NOMO-1 treated with dmso at 0.1 percent for 144 hours (cell line): ENCODE data around the gene DCLRE1C.
"Not testable (repeated sequence)": the region's sequence is repeated elsewhere in the genome, so short reads cannot be mapped to it uniquely, and the experiment has no call there.

Experiments used
- DNase-seq: peaks from one replicate; lab custom pipeline; 2025; ENCODE audit not compliant: unreplicated experiment; lab: John Stamatoyannopoulos, UW

Gene DCLRE1C

DNA sequence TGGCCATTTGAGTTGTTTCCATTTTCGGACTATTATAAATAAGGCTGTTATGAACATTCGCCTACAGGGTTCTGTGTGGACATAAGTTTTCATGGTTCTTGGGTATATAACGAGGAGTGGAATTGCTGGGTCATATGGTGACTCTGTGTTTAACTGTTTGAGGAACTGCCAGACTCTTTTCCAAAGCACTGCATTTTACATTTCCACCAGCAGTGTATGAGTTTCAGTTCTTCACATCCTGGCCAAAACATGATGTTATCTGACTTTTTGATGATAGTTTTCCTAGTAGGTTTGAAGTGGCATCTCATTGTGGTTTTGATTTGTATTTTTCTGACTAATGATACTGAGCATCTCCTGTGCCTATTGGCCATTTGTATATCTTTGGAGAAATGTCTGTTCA, 69.8 kb downstream of the DCLRE1C start:
- DNase-seq: no peak

DNA sequence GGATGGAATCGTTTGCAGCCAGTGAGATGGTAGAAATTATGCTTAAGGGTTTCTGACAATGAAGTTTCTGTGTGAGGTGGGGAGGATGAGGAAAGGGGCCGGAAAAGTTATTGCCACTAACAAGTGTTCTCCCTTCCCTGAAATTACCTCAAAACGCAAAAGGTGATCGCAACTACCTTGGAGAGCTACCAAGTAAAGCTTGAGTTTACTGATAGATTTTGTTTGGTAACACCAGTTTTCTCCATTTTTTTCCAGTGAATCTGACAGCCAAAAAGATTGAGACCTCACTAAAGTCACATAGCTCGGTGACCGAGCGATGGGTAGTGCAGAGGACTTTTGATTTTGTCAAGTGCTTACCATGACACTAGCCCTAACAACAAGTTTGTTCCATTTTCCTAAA, 73.7 kb downstream of the DCLRE1C start:
- DNase-seq: no peak

DNA sequence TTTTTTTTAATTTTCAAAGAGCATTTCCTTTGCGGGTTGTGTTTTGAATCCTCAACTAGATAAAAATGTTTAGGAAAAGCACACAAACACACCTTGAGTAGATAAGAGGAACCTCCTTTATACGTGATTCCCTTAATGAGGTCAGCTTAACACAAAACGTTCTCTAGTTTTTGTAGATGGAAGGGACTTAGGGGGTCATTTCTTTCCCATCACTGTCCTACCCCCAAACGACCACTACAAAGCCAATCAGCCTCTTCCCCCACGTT, 74.0 kb downstream of the DCLRE1C start:
- DNase-seq: no peak

DNA sequence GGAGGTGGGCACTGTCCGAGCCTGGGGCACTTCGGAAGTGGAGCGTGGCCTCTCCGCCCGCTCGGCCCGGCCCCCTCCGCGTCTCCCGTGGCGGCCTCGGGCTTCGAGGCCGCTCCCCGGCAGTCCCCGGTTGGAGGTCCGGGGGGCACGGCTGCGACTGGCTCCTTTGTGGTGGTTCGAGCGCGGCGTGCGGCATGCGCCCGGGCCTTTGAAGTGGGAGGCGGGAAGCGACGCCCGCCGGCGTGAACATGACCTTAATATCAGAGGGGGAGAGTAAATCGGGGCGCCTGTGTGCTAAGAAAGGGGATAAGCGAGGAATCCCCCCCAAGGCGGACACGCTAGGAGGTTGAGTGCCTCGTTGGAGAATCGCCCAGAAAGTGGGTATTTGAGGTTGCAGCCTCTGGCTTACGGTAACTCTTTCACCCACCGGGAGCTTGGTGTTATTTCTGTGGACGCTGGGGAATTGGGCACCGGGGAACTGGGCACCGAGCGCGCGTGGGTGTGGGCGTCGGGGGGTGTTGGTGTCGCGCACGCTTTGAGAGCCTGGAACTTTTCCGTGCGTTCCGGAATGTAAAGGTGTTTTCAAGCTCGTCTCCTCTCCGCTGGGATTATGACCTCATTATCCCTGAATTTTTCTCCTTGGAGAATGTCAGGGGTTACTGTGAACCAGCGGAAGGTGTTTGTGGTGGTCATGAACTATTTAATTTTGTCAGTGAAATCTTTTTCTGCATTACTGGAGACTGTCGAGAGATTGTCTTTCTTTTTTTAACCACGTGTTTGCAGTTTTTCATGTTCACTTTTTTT, 74.6 kb downstream of the DCLRE1C start:
- DNase-seq: no peak

DNA sequence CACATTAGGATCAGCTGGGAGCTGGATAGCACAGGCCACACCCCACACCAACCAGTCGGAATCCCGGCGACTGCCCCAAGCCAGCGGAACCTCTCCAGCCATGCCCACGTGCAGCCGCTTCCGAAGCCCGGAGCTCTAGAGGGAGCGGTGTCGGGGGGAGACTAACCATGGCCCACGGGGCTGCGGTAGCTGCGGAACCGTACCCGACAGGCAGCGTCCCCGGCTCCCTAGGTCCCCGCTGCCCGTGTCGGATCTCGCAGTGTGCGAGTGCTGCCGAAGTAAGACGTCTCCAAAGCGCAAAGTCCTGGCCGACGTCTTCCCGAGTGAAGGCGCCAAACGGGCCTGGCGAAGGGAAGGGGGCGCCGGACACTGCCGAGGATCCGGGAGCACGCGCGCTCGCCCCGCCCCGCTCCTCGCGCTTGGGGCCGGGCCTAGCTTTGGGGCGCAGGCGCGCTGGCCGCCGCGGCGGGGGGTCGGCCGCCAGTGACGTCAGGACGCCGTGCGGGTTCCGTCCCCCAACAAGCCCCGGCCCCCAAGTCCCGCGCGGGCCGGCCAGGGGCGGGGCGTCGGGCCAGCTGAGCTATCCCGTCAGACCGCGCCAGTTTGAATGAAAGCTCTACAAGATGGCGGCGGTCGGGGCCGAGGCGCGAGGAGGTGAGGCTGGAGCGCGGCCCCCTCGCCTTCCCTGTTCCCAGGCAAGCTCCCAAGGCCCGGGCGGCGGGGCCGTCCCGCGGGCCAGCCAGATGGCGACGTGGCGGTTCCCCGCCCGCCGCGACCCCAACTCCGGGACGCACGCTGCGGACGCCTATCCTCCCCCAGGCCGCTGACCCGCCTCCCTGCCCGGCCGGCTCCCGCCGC, 75.4 kb downstream of the DCLRE1C start, which contains the start of gene SUV39H2:
SUV39H2 (plus strand) TSS at position 601 of the 858 bp plus-strand sequence; CDS start at position 624, 23 bp downstream.
- peak; percentile 84 for DNase-seq

DNA sequence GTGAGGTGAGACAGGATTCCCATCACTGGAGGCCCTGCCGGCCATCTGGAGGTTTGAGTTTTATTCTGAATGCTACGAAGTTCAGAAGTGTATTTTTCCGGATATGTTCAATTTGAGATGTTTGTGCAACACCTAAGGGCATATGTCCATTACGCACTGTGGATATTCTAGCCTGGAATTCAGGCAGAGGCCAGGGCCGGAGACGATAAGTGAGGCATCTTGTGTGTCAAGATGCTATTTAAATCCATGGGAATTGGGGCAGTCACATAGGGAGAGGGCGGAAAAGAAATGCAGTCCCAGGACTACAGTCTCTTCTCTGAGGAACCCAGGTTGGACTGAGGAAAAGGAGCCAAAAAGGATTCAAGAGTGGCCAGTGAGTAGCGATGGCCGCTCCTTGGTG, 77.1 kb downstream of the DCLRE1C start:
- DNase-seq: no peak

DNA sequence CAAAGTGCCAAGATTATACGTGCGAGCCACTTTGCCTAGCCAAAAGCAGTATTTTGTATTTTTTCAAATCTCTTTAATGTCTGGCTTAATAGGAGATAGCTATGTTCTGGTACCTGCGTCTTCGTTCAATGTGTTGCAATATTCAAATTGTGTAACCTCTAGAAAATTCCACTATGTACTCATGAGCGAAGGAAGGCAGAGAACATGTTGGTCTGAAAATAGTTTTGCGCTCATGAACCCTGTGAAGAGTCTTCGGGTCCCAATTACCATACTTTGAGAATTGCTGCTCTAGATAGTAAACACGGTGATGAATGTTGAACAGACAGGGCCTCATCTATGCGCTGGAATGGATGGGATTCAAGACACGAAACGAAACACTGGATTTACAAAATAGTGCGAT, 78.0 kb downstream of the DCLRE1C start:
- no peak for DNase-seq

DNA sequence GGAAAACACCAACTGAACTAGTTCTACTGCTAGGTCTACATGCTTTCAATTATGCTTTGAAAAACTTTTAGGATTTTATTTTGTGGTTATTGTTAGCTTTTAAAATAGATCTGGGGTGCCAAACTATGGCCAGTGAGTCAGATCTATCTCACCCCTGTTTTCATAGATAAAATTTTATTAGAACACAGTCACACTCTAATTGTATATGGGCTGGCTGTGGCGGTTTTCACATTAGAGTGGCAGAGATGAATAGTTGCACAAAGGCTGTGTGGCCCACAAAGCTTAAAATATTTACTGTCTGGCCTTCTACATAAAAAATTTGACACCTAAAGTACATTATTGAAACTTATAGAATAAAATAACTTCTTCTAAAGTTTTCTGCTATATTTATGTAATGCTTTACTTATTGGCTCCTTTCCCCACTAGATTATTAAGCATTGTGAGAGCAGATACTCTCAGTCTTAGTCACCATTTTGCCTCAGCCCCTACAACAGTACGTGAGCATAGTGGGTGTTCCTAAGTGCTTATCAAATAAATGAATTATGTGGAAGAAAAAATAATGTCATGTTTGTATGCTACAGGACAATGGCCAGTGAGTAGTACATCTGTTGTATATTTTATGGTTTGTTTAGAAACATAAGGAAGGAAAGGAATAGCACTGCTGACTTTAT, 80.7 kb downstream of the DCLRE1C start:
- DNase-seq: no peak

DNA sequence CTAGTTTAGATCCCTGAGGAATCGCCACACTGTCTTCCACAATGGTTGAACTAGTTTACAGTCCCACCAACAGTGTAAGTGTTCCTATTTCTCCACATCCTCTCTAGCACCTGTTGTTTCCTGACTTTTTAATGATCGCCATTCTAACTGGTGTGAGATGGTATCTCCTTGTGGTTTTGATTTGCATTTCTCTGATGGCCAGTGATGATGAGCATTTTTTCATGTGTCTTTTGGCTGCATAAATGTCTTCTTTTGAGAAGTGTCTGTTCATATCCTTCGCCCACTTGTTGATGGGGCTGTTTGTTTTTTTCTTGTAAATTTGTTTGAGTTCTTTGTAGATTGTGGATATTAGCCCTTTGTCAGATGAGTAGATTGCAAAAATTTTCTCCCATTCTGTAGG, 89.0 kb downstream of the DCLRE1C start:
- DNase-seq: not testable (repeated sequence)

DNA sequence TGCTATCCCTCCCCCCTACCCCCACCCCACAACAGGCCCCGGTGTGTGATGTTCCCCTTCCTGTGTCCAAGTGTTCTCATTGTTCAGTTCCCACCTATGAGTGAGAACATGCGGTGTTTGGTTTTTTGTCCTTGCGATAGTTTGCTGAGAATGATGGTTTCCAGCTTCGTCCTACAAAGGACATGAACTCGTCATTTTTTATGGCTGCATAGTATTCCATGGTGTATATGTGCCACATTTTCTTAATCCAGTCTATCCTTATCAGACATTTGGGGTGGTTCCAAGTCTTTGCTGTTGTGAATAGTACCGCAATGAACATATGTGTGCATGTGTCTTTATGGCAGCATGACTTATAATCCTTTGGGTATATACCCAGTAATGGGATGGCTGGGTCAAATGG, 89.4 kb downstream of the DCLRE1C start:
- DNase-seq: not testable (repeated sequence)

DNA sequence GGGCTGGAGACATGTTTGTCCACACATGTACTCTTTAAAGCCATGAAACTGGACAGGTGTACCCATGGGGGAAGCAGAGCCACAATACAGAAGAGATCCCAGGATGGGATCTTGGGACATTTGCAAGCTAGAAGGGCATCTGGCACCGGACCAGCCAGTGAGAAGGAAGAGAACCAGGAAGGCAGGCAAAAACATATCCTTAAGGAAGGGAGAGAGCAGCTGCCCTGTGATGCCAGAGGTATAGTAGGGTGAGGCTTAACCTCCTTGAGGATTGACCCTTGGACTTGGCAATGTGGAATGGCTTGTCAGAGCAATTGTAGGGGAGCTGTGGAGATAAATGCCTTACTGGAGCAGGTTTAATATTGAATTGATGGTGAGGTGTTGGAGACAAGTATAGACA, 93.1 kb downstream of the DCLRE1C start:
- DNase-seq: no peak

DNA sequence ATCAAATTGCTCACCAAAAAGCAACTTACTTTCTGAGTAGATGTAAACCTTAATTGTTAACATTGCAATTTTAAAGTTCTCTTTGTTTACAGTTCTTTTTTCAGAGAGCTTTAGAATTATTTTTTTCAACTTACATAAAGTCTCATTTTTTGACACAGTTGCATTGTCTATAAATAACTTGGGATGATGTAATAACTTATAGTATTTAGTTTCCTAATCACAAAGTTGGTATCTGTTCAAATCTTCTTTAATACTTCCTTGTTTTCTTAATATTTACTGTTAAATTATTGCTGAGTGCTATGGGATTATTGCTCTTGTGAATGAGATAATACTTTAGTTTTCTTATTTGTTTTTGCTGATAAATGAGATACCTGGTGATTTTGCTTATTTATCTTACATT, 94.1 kb downstream of the DCLRE1C start:
- no peak for DNase-seq

DNA sequence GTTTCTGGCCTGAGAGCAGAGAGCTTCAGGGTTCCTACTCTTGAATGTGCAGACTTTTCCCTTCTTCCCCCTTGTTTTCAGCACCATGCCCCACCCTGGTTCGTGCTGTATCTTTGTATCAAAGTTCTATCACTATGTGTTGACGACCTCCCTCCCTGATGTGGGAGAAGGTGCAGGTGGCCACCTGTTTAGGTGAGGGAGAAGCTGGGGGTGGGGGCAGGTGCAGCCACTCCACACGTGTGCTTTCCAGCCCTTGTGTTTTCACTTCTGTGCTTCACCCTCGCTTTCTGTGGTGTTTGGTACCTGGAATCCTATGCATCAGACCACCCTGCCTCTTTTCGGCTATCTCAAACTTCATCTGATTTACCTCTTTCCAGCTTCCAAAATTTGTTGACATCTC, 94.9 kb downstream of the DCLRE1C start:
- DNase-seq: no peak

DNA sequence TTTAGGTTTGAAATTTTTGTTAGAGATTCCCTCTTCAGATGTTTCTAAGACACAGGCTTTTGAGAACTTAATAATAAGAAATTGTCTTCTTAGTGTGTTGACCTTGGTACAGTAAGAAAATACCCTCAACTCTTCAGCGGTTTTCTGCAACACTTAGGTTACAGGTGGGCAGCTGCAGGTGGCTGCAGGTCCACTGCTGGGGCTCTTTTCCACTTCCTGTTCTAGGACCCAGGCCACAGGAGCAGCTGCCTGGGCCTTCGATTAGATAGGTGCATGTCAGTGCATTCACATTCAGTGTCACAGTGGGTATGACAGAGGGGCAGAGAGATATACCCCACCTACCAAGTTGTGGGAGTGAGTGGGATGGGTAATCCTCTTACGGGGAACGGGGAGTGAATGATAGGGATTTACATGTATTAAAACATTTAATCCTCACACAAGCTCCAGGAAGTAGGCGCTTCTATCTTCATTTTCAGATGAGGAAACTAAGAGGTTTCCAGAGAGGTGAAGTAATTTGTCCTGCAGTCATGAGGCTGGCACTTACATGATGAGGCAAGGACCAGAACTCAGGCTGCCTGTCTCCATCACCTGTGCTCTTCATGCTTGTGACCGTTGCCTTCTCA, 95.4 kb downstream of the DCLRE1C start:
- DNase-seq: no peak

DNA sequence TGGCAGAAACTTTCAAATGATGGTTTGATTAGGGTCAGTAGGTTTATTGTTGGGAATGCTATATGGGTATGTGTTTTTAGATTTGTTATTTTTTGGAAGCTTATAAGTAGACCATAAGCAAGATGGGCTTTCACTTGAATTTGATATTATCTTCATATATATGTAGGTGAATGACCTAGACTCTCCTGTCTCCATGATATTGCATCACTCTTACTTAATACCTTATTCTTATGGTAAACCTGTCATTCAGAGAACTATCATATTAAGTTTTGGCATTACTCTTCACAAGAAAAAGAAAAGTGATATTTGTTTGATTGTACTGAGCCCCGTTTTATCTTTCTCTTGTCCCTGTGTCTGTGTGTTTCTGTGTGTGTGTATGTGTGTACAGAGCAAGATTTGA, 98.4 kb downstream of the DCLRE1C start:
- no peak for DNase-seq

DNA sequence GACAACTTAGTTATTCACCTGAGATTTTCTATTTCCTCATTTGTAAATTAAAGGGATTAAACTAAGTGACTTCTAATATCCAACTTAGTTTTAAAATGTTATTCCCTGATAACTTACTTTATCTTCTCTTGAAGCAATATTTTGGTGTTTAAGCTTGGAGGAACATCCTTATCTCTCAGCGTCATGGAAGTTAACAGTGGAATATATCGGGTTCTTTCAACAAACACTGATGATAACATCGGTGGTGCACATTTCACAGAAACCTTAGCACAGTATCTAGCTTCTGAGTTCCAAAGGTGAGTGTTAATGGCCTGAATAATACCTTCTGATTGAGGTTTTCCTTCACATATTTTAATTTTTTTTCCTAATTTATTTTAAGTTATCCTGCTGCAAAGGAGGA, 101.7 kb downstream of the DCLRE1C start:
- no peak for DNase-seq
